Tibial nerve (tissue), 4 donors: ENCODE data around the gene PPY.

Source experiments
- CTCF ChIP-seq, 5 experiments: fragments of 200-600 bp in 3 of 5; fragments of 450-650 bp in 2 of 5; sonication (generic) in 3 of 5; IDR thresholded peaks; one replicate each; pipeline ENCODE4 v1.5.1; 2016 to 2019; ENCODE audit warnings: antibody characterized with exemption in 5 of 5, mild to moderate bottlenecking in 3 of 5, moderate library complexity in 2 of 5
- EP300 ChIP-seq, 2 donors: sonication (generic); formaldehyde crosslinking; IDR thresholded peaks; one replicate each; pipeline ENCODE4 v1.6.1; 2017; ENCODE audit warnings: antibody characterized with exemption in 2 of 2, mild to moderate bottlenecking in 1 of 2

- TF ChIP-seq EP300 (IDR thresholded peaks at IDR 0.05): no peak
- TF ChIP-seq CTCF (IDR thresholded peaks at IDR 0.05): peak in 3 of 5 experiments; percentile 14 to 57 (median 17)
These were observed 34.8 kb downstream of the PPY start, which contains the start of gene MPP2 for GRCh38 chr17:43907425-43907981.
